Hindlimb muscle (tissue), 1 donor: Measurements from ENCODE around the gene CCL5. TPM values are rescaled to one million over a fixed set of nuclear protein-coding genes. Genes with fewer than 3 reads are reported as not detected.

ENCODE experiments used
- DNase-seq: peaks from one replicate; pipeline ENCODE4 v3.0.0-alpha.2; 2013
- polyA plus RNA-seq: library from polyadenylated mRNA; unstranded; fragments of 120-200 nt; gene quantifications from one replicate; pipeline ENCODE4 v1.2.1, GENCODE V29; 2013; ENCODE audit not compliant: insufficient read length

The CCL5 gene
- polyA plus RNA-seq, 1 donor, result 0.74 TPM

- no peak for DNase-seq
Observed at GRCh38 chr17:35867574-35867973, 12.6 kb downstream of the CCL5 start.

- no peak for DNase-seq
Observed at GRCh38 chr17:35866341-35866950, 13.7 kb downstream of the CCL5 start.

- DNase-seq, result no peak
Observed at GRCh38 chr17:35865412-35866340, 14.5 kb downstream of the CCL5 start.

GRCh38 chr17:35864853-35865252 lies 15.3 kb downstream of the CCL5 start:
- DNase-seq, result no peak

GRCh38 chr17:35856603-35857002 lies 23.6 kb downstream of the CCL5 start:
- no peak for DNase-seq

- DNase-seq, result no peak
Observed at GRCh38 chr17:35855965-35856364, 24.2 kb downstream of the CCL5 start.

- peak; percentile 29 for DNase-seq
Observed at GRCh38 chr17:35849469-35850348, 30.5 kb downstream of the CCL5 start.

- no peak for DNase-seq
Observed at GRCh38 chr17:35847633-35848373, 32.4 kb downstream of the CCL5 start.

GRCh38 chr17:35847006-35847405 lies 33.2 kb downstream of the CCL5 start:
- no peak for DNase-seq

- no peak for DNase-seq
Observed at GRCh38 chr17:35846055-35846809, 33.9 kb downstream of the CCL5 start.

- no peak for DNase-seq
Observed at GRCh38 chr17:35844547-35844946, 35.6 kb downstream of the CCL5 start.

- DNase-seq, result no peak
Observed at GRCh38 chr17:35843698-35844097, 36.5 kb downstream of the CCL5 start.

GRCh38 chr17:35842239-35842638 lies 37.9 kb downstream of the CCL5 start:
- no peak for DNase-seq

GRCh38 chr17:35841505-35841904 lies 38.7 kb downstream of the CCL5 start:
- DNase-seq, result no peak

GRCh38 chr17:35841101-35841500 lies 39.1 kb downstream of the CCL5 start:
- DNase-seq, result no peak

GRCh38 chr17:35825206-35825605 lies 55.0 kb downstream of the CCL5 start:
- no peak for DNase-seq

Other genes with a start within 250 kb of the CCL5 start
- gene RASL10B, start 148.7 kb downstream of the CCL5 start, polyA plus RNA-seq, result 2.8 TPM
- gene GAS2L2, start 127.1 kb downstream of the CCL5 start, polyA plus RNA-seq, result not detected
- not detected for gene C17orf50, start 119.5 kb downstream of the CCL5 start, polyA plus RNA-seq
- gene MMP28, start 84.7 kb downstream of the CCL5 start, polyA plus RNA-seq, result 4.5 TPM
- 113 TPM for gene TAF15, start 70.9 kb downstream of the CCL5 start, polyA plus RNA-seq
- gene HEATR9, start 11.5 kb downstream of the CCL5 start, polyA plus RNA-seq, result not detected
- gene RDM1, start 50.4 kb upstream of the CCL5 start, polyA plus RNA-seq, result 0.67 TPM
- gene LYZL6, start 63.4 kb upstream of the CCL5 start, polyA plus RNA-seq, result not detected
- 0.13 TPM for gene CCL16, start 101.1 kb upstream of the CCL5 start, polyA plus RNA-seq
- 40.4 TPM for gene CCL14, start 106.4 kb upstream of the CCL5 start, polyA plus RNA-seq
- not detected for gene CCL15, start 121.2 kb upstream of the CCL5 start, polyA plus RNA-seq
- gene CCL23, start 137.6 kb upstream of the CCL5 start, polyA plus RNA-seq, result not detected
- gene CCL18, start 183.9 kb upstream of the CCL5 start, polyA plus RNA-seq, result not detected
- 5.8 TPM for gene CCL3, start 209.8 kb upstream of the CCL5 start, polyA plus RNA-seq
- gene CCL4, start 223.5 kb upstream of the CCL5 start, polyA plus RNA-seq, result 3.2 TPM